GM12864 (cell line): ENCODE data around the gene SERHL2.

ENCODE experiments used
- DNase-seq: peaks from one replicate; pipeline ENCODE4 v3.0.0-alpha.2; 2011; ENCODE audit warnings: low read depth
- H3K4me3 ChIP-seq: 2 replicates; pipeline ENCODE4 v1.5.1; 2011; ENCODE audit warnings: mild to moderate bottlenecking, low read depth, low read length, control low read depth
- TF ChIP-seq, protein P1 (sequence below): IDR thresholded peaks from 2 replicates; pipeline ENCODE4 v1.5.1; 2011; ENCODE audit warnings: low read depth, mild to moderate bottlenecking, moderate library complexity, low read length, control low read depth, inconsistent platforms; ENCODE audit errors: missing control alignments

Gene SERHL2

DNA sequence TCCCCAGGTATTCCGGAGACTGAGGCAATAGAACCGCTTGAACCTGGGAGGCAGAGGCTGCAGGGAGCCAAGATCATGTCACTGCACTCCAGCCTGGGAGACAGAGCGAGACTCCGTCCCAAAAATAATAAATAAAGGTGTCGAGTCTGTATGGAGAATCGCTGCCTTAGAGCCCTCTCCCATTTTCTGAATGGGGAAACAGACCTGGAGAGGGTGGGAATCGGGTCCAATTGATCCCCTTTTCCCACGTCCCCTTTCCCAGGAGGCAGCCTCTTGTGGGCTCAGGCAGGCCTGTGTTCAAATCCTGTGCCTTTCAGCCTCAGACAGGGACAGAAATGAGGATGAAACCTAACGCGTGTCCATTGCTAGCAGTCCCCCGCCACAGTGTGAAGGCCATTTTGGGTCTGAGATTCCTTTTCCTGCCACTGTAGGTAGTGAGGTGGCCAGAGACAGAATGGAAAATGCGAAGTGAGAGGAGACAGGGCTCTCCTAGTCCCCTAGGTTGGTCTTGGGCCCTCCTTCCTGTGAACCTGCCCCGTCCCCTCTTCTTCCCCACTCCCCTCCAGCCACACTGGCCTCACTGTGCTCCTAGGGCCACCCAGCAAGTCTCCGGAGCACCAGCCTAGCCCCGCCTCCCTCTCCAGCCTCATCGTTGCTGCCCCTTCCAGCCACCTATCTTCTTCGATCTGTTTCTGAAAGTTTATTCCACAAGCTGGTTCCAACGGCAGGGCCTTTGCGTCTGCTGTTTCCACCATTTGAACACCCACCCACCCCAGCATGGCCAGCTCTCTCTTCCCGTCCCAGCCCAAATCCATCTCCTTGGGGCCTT, 63.6 kb downstream of the SERHL2 start:
- TF ChIP-seq, protein P1, sequence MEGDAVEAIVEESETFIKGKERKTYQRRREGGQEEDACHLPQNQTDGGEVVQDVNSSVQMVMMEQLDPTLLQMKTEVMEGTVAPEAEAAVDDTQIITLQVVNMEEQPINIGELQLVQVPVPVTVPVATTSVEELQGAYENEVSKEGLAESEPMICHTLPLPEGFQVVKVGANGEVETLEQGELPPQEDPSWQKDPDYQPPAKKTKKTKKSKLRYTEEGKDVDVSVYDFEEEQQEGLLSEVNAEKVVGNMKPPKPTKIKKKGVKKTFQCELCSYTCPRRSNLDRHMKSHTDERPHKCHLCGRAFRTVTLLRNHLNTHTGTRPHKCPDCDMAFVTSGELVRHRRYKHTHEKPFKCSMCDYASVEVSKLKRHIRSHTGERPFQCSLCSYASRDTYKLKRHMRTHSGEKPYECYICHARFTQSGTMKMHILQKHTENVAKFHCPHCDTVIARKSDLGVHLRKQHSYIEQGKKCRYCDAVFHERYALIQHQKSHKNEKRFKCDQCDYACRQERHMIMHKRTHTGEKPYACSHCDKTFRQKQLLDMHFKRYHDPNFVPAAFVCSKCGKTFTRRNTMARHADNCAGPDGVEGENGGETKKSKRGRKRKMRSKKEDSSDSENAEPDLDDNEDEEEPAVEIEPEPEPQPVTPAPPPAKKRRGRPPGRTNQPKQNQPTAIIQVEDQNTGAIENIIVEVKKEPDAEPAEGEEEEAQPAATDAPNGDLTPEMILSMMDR: no peak
- no peak overlapping the region for H3K4me3 ChIP-seq
- no peak for DNase-seq

DNA sequence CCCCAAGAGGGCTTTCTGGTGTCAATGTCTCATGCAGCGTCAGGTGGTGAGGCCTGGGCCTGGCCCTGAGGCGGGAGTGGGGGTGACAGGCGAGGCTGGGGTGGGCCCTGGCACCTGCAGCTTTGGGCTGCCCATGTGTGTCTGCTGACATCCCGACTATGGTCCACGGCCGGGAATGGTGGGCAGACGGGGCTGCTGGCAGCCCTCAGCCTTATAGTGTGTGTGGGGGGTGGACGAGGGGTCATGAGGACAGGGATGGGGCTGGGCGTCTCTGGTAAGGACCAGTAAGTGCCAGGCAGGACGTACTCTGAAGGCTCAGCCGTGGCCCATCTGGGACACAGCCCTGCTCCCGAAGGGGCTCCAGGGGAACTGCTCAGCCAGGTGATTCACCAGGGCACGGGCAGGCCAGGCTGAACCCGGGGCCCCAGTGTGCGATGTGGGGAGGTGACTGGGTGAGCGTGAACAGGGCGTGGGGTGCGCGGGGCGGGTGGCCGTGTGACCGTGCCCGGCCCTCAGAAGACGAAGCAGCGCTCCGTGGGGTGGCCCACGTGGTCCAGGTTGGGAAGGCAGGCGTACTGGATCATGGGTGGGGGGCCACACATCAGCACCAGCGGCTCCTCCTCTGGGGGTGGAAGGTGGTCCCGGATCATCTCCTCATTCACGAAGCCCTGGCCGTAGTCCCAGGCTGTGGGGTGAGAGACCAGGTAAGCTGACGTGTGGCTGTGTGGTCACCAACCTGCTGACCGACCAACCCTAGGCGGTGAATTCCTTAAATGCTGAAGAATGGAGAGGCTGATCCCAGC, 65.7 kb downstream of the SERHL2 start:
- no peak for DNase-seq
- H3K4me3 ChIP-seq: no peak overlapping the region
- TF ChIP-seq, protein P1: no peak

DNA sequence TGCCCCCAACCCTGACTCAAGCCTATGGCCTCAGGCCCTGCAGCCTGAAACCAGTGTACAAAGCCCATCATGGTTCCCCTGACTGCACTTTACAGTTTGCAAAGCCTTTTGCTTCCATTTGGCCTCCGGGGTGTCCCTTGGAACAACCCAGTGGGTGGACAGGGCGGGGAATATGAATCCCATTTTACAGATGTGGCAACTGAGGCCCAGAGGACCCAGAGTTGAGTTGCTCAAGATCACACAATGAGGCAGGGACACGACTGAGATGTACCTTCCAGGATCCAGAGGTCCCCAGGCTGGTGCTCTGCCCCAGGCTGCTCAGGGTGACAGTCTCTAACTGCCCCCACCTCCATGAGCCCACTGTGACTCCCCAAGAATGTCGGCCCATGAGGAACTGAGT, 66.3 kb downstream of the SERHL2 start:
- TF ChIP-seq, protein P1: no peak
- no peak overlapping the region for H3K4me3 ChIP-seq
- no peak for DNase-seq

DNA sequence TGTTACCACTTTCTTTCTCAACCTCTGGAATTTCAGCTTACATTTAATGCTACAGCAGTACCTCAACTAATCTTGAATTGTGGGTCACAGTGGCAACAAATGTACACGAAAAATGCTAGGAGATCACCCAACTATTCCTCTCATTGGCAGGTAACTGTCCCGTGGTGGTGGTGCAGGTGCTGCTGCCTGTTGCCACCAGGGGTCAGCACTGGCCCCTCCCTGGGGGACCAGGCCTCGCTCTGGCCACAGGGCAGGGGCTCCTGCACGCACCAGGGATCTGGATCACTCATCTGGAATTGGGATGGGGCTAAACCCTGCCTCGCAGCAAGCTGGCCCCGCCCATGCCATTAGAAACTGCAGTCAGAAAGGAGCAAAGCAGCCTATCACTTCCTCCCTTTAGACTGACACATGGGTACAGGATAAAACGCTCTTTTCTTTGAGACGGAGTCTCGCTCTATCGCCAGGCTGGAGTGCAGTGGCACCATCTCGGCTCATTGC, 67.8 kb downstream of the SERHL2 start:
- H3K4me3 ChIP-seq: no peak overlapping the region
- DNase-seq: no peak
- TF ChIP-seq, protein P1: peak; percentile 95

DNA sequence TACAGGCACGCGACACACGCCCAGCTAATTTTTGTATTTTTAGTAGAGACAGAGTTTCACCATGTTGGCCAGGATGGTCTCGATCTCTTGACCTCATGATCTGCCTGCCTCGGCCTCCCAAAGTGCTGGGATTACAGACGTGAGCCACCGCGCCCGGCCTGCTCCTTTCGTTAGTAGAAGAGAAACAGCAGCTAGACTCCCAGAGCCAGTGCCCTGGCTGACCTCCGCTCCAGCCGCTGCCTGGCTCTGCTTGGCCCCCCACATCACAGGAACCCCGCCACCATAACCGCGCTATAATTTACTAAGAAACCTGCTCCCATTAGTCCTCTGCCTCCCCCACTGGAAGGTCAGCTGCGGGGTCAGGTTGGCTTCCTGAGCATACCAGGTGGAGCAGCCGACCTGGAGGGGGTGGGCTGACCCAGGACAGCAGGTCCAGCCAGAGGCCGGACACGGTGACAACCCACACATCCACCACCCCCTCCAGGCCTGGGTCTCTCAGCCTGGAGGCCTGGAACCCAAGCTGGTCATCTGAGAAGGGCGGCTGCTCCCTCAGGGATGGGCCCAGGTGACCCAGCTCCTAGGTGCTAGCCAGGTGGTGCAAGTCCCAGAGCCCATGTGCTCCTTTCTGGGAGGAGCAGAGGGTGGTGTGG, 68.4 kb downstream of the SERHL2 start:
- TF ChIP-seq, protein P1: no peak
- no peak overlapping the region for H3K4me3 ChIP-seq
- no peak for DNase-seq

DNA sequence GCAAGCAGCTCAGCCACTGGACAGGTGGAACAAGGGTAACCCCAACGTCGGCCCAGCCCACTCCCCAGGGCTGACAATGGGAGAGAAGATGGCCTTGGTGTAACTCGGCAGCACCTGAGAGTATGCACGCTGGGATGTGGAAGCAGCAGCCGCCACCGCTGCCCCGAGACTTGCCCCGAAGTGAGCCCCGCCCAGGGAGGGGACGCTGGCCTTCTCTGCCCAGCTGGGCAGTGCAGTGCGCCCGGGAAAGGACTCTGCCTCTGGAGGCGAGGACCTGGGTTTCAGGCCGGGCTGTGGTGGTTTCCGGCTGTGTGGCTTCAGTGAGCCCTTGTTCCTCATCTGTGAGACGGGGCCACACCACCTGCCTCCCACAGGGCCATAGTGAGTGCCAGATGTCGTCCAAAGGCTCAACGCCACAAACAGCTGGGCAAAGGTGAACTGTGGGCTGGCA, 69.6 kb downstream of the SERHL2 start:
- no peak for DNase-seq
- TF ChIP-seq, protein P1: no peak
- no peak overlapping the region for H3K4me3 ChIP-seq
